Sciatic nerve (tissue), 2 donors: ENCODE measurements around the gene TANGO2. TPM values are rescaled to one million over a fixed set of nuclear protein-coding genes. Genes with fewer than 3 reads are reported as not detected.

Source experiments
- ATAC-seq: fragments of 200-7000 bp; cut with Tn5 transposase; one replicate; pipeline ENCODE4 v1.9.1; 2020; ENCODE audit warnings: mild to moderate bottlenecking, moderate library complexity
- DNase-seq: peaks from one replicate; pipeline ENCODE4 v3.0.0-alpha.2; 2020; ENCODE audit warnings: low spot score
- intact Hi-C: fragments of 100-400 bp; cut with DNase I; formaldehyde crosslinking; loops from one replicate; pipeline ENCODE4 v1.14.2; 2022
- total RNA-seq: library from RNA; stranded (reverse); fragmentation: NEBNext Ultra II Directional; extraction: Animal tissue kit (Norgen Biotek cat#: 25700); gene quantifications from one replicate; pipeline ENCODE4 v1.2.1, GENCODE V29; 2021
- donor health status: DM: no; HTN: no; CAD: no.
- donor health status: DM: no; HTN: no; CAD: no.

The TANGO2 gene
- total RNA-seq, 1 donor from 2014 or later = 28.4 TPM

DNA sequence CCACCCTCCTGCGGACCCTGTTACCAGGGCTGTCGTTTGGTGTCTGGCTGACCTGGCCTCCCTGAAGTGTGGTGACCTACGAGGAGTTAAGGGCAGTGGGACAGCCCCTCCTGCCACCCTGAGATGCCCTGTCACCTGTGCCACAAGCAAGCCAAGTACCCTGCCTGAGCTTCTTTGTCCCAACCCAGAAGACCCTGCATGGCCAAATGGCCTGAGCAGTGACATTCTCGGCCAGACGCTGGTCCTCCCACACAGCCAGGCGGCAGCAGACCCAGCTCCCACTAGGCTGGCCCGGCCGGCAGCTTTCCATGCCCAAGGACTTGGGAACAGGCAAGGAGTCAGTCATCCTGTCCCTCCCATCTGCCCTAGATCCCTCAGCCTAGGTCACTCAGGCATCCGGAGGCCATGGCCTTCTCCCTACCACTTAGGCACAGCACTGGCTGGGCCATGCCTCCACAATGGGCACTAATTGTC is 11.9 kb upstream of the TANGO2 start:
- intact Hi-C loops = loop anchor here (2.0 kb wide), 1 partner anchor 36 kb away; no protein-coding TSS in a partner anchor
- no peak for DNase-seq

DNA sequence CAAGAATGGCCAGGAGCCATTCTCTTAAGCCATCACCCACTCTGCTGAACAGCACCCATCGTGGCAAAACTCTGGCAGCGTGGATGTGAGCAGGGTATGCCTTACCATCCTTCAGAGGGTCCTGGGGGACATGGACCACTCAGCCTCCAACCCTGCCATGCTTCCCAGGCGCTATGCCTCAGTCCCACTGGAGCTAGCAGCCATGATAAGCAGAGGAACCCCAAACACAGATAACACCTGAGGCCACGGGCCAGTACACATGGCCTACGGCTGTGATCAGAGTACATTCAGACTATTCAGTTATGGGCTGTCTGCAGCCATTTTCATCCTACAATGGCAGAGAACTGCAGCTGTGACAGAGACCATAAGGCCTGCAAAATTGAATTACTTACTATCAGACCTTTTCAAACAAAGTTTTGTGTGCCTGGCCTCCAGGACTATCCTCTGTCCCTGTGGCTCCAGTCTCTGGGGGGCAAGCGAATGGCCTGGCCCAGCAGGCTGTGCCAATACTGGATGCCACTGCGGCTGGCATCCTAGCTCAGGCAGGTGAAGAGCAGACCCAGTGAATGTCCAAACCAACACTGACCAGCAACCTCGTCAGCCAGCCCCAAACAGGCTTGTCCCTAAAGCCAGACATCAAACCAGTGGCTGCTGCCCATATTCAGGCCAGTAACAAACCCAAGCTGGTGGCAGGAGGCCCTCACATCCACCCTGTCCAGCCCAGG is 11.2 kb upstream of the TANGO2 start:
- DNase-seq (no peak), ATAC-seq (no peak)
- intact Hi-C loops = loop anchor here (2.0 kb wide), 1 partner anchor 37 kb away; no protein-coding TSS in a partner anchor

More for the DNA sequence above, 11.9 kb upstream of the TANGO2 start:
- ATAC-seq = no peak

- intact Hi-C loops = no loop called here
- DNase-seq (no peak), ATAC-seq (no peak)
Observed at GRCh38 chr22:20010307-20011122, 10.4 kb upstream of the TANGO2 start.

DNA sequence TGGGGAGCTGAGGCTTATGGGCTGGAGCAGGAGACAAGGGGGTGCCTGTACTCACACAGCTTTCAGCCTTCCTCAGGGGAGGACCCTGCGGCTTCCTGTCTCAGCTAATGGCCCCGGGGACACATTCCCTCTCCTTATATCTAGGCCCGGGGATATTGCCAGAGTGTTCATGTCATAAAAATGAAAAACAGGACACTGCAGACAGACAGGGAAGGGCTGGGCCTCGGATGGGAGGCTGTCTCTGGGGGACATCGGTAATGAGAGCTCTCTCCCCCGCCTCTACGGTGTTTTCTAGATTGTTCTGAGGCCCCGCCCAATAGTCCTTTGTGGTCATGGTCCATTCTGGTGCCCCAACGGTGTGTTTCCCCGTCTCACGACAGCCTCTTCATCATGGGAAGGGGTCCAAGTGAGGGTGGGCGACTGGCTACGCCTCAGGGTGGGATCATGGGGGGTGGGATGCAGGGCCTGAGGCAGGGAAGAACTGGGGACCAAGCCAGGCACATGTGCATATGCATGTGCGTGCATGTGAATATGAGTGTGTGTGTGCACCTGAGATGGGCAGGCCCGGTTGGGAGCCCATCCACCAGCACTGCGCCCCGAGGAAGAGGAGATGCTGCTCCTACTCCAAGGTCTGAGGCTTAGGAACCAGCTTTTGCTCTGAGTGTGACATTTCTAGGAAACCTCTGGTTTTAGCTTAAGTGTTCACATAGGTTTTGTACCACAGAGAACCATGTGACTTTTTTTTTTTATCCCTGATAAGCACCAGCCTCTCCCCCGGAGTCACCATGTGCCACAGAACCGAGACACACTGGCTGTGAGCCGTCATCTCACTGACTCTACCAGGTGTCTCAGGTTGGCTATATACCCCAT is 9.6 kb upstream of the TANGO2 start:
- intact Hi-C loops = no loop called here
- DNase-seq (no peak), ATAC-seq (no peak)

DNA sequence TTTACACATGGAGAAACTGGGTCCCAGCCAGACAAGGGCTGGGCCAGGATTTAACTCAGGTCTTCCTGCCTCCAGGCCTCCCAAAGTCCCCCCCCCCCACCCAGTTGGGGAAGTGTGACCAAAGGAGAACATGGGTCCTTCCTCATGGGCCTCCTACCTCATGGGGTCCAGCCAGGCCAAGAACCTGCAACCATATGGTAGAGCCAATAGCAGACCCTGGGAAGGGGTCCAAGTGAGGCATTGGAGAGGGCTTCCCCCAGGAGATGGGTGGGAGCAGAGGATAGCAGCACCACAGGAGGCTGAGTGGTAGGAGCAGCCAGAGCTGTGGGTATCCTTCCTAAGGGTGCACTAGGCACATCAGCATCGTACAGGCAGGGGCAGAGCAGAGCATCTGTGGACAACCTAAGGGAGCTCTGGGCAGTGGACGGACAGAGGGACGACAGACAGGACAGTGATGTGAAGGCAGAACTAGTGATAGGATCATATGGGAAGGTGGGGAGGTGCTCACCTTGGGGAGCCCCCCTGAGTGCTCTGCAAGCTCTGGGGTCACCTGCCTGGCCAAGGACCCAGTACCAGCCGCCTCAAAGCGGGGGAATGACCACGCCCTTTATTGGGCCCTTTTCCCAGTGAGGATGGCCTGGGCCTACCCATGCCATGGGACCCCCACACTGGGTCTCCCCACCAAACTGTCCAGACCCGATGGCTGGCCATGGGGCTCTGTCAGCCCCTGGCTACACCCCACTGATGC is 8.7 kb upstream of the TANGO2 start:
- no peak for ATAC-seq
- intact Hi-C loops = no loop called here
- peak; percentile 58 for DNase-seq

DNA sequence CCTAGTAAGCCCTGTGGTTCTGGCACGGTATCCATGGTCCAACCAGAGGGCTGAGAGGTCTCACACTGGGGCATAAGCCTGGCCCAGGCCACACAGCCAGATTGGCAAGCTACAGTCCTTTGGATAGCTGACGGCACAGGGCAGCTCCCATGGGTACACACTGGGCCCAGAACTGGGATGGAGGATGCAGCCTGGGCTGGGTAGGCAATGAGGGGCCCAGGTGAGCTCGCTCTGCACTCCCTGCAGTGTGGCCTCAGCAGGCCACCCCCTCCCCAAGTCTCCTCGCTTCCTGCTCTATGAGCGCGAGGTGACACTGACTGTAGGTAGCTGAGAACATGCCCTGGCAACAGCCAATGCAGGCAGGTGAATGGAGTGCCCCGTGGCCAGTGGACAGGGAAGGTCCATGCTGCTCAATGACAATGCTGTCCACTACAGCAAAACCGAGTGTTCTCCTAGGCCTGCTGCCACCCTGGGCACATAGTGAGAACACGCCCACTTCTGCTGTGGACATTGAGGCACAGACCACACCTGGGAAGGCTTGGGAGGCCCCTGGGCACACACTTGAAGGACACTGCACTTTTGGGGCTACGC is 8.1 kb upstream of the TANGO2 start:
- ATAC-seq = no peak
- no peak for DNase-seq
- intact Hi-C loops = no loop called here

DNA sequence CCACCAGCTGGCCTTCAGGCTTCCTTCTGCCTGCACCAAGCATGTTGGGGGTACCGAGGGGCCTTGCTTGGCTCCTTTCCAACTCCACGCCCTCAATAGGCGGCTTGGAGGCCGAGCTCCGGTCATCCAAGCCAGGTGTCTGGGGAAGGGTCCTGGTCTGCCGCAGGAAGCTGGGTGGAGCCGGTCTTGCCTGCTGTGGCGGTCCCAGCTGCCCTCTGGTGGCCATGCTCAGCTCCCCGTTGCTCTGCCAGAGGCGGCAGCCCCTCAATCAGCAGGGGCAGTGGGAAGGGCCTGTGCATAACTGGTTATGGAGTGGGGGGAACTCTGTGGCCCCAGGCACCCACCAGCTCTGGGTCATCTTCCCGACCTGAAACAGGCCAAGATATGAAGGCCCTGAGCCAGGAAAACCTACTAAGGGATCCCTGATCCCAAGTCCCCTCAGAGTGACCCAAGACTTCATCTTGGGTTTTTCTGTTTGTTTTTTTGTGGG is 7.5 kb upstream of the TANGO2 start:
- peak; percentile 86 for DNase-seq

DNA sequence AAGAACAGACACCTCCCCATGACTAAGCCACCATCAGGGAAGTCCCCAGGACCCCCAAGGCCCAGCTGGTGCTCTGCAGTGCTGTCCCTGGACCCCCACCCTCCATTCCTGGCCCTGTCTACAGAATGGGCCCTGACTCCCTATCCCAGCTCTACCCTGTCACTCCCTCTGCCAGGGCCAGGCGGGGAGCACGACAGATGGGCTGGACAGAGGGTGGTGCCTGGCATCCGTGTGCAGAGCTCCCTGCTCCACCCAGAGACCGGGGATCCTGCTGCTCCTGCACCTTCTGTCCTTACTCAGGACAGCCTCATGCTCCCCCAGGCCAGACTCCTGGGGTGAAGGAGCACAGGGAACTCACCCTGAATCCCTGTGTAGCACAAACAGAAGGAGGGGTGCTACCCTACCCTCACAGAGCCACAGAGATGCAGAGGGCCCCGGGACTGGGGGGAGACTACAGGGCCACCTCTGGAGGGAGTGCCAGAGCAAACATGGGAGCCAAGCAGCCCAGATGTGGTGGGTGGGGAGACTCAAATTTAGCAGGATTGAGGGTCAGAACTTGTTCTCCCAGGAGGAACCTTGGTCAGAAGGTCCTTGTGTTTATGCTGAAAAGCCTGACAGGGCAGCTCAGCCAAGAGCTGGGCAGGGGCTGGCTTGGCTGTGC is 6.3 kb upstream of the TANGO2 start:
- ATAC-seq (no peak), DNase-seq (no peak)
- intact Hi-C loops = no loop called here

More for the DNA sequence above, 7.5 kb upstream of the TANGO2 start:
- peak; percentile 63 for ATAC-seq
- intact Hi-C loops = no loop called here

GRCh38 chr22:20015187-20015625 is 5.7 kb upstream of the TANGO2 start:
- DNase-seq (no peak), ATAC-seq (no peak)
- intact Hi-C loops = no loop called here

- DNase-seq = peak; percentile 75
- intact Hi-C loops = no loop called here
- ATAC-seq = no peak
Observed at GRCh38 chr22:20015971-20016733, 4.8 kb upstream of the TANGO2 start.

DNA sequence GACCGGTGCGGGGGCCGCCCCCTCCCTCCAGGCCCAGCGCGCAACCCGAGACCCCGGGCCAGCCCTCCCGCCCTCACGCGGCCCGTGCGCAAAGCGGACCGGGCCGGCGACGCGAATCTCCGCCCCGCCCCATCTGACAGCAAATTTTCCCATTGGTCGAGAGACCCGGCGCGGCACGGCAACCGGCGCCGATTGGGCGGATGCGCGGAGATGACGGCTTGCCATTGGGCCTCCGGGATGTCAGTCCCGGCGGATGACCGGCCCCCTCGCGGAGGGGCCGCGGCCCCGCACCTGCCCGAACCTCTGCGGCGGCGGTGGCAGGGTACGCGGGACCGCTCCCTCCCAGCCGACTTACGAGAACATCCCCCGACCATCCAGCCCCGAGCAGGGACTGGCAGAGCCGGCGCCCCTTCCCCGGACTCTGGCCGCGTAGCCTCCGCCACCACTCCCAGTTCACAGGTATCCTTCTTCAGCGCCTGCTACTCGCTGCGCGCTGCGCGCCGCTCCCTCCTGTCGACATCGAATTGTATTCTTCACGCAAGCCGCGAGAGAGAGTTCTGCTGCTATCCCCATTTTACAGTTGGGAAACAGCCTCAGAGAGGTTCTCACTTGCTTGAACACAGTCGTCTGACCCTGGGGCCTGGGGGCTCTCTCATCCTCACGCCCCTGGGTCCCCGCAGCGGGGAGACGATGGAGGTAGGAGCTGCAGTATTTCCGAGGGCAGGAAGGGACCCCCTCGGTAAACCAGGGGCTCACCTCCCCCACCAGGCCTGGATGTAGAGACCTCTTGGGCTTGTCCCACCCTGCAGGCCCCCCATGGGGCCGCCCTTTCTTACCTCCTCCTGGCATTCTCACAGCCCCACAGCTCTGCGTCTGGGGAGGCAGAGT is 3.9 kb upstream of the TANGO2 start, which contains the start of gene ARVCF:
Gene ARVCF (minus strand): TSS at position 90 of the 888 bp plus-strand sequence. CDS start 26,029 bp downstream, outside the sequence.
- ATAC-seq (peak; percentile 81), DNase-seq (peak; percentile 96)
- intact Hi-C loops = no loop called here

DNA sequence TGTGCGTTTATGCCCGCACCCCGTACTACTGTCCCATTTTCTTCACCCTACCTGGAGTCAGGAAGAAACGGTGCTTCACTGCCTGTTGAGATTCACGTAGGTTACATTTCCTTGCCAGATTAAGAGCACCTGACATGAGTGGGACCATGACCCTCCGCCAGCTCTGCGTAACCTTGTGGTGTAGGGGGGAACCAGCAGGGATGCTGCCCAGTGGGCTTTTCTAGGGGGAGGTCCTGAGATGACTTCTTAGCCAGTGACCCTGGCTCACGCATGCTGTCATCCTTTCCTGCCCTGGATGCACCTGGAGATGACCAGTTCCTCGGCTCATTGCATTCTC is 3.3 kb upstream of the TANGO2 start:
- no peak for ATAC-seq
- intact Hi-C loops = no loop called here
- DNase-seq = no peak

GRCh38 chr22:20018001-20018400 is 2.9 kb upstream of the TANGO2 start:
- DNase-seq (no peak), ATAC-seq (no peak)
- intact Hi-C loops = loop anchor here (2.0 kb wide), 1 partner anchor 27 kb away; no protein-coding TSS in a partner anchor

DNA sequence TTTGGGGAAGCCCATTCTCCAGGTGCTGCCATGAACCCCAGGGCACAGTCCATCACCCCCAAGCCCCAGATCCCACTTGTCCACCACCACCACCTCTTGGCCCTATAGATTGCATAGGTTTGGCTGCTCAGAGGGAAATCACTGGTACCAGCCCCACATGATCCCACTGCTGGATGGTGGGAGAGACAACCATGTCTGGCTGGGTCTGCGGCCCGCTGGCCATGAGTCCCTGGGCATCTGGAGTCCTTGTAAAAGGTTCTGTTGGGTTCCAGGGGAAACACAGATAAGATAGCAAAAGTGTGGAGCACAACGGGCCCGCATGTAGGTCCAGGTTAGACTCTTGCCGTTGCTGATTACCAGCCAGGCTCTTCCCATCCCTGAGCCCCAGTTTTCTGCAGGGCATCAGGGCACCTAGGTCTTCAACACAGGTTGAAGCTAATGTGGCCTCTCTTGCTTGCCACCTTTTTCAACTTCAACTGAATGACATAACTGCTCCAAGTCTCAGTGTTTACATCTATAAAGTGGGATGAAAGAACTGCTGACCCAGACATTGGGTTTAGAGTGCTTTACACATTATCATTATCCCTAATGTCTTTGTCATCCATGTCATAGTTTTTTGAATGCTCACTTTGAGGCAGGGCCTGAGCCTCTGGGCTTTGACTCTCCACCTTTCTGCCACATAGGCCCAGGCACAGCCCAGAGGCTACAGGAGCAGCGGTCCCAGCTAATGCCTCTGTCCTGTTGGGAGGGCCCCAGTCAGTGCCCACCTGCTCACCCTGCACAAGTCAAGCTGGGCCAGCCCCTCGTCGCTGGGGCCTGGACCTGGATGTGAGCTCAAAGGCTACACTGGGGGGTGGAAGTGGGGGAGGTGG is 1.0 kb upstream of the TANGO2 start:
- no peak for ATAC-seq
- intact Hi-C loops = loop anchor here (2.0 kb wide), 1 partner anchor 25 kb away; no protein-coding TSS in a partner anchor
- no peak for DNase-seq
